GM19324 (cell line): ENCODE measurements around the gene NFIA.

Experiments used
- ATAC-seq: cut with Tn5 transposase; IDR thresholded peaks from one replicate; pipeline ENCODE4 v1.9.1; 2021; ENCODE audit warnings: mild to moderate bottlenecking, moderate library complexity; ENCODE audit not compliant: unreplicated experiment, low FRiP score

Gene NFIA

DNA sequence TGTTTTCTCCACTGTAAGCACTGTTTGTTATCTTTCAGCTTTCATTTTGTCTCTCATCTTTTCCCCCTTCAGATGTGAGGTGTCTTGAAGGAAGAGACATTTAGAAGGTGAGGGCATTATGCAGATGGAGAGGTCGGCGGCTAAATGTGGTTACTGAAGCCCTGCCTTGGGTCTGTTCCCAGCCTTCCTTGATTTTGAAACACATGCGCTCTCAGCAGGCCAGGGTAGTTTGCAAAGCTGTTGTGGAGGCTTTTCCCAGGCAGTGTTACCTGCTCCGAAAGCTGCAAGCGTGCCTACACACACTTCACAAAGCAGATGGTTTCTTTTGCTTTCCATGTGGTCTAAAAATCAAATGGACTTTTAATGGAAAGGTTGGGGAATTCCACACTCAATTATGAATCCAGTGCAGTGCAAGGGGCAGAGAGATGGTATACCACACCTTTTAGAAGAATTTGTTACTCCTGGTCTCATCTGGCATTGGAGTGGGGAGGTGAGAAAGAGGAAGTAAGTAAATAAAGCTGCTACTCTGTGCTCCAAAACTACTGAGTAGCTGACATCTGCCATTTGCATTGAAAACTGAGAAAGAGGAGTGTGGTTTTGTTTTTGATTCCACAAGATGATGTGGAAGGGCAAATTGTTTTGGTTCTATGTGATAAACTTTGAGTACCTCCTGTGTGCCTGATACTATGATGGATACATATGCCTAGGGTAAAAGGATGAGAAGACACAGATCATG lies 91.9 kb downstream of the NFIA start:
- ATAC-seq: no peak

DNA sequence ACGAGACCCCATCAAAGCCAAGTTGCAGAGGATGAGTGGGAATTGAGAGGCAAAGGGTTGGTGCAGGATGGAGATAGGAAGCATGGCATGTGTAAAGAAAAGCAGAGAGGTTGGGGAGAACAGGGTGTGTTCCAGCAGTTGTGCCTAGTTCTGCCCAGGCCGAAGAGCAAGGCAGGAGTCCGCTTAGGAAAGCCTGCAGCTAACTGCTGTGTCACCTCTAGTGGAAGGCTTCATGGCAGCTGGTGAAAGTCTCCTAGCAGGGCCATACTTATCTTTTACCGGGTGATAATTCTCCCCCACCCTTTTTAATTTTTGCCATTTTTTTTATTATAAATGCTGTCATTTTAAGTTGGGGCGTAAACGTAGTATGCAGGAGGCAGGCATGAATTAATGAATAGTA lies 93.6 kb downstream of the NFIA start:
- no peak for ATAC-seq

- ATAC-seq: no peak
Measured at GRCh38 chr1:61181067-61182038, 99.0 kb downstream of the NFIA start.

DNA sequence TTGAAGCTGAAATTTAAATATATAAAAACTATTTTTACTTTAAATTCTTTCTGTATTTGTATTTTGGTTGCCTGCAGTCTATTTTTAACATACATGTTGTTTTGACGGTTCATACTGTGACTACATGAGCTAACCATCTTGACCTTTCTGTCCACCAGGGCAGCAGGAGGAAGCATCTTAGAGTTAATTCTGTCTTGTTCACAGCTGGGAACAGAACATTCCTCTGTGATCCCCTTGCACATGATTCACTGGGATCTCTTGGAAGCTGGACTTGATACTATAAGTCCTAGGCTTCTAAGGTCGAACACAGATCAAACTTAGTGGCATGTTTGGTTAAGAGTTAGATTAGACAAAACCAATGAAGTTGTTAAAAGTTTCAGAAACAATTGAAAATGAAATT lies 99.7 kb downstream of the NFIA start:
- ATAC-seq: no peak

DNA sequence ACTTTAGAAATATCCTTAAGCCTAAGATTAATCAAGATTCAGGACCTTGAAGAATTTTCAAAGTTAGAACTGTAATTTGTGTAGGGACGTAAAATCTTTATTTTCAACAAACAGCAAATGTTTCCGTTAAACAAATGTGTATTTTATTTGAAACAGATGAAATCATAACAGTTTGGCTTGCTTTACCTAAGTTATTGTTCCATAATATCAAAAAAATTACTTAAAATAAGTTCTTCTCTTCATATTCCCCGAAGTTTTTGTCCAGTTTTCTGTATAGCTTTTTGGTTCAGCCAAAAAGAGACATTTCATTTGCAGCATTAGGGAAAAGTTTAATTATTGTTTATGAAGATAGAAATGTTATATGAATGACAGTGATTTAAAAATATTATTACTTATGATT lies 100.1 kb downstream of the NFIA start:
- ATAC-seq: no peak

DNA sequence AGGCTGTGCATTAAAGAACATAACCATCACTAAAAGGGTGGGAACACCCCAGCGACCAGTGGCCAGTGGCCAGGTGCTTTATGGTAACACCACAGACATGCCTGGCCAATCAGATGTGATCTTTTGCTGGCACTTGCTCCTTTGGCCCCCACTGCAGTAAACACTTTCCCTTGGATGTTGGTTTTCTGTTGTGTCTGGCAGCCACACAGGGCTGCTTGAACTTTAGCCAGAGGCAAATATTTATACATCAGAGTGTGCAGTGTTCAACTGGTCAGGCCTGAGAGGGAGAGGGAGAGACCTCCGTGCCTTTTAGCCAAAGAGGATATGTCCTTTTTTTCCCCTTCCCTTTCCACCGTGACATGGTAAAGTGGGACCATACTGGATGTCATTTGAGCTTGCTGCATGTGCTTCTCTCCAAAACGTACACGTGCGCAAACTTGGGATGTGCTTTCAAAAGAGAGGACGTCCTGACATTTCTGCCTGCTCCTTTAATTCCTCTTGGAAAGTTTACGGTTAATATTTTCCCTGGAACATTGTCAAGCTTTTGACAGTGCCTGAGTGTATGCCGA lies 101.2 kb downstream of the NFIA start:
- ATAC-seq: no peak

GRCh38 chr1:61184040-61184713 lies 101.8 kb downstream of the NFIA start:
- no peak for ATAC-seq

DNA sequence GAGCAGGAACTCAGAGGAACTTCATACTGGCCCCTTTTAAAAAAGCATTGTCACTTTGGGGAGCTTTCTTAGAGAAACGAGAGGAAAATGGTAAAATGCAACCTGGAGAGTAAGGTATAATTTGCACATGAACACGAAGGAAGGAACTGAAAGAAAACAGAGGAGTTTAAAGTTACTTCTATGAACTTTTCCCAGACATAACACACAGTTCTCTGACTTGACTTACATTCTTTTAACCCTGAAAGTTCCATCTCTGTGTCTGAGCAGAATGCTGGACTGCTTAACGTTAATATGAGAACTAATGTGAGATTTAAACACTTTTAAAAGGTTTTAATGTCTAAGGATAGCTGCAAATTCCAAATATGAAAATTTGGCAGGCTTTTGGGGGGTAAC lies 102.3 kb downstream of the NFIA start:
- no peak for ATAC-seq

- no peak for ATAC-seq
Measured at GRCh38 chr1:61186753-61187152, 104.4 kb downstream of the NFIA start.

DNA sequence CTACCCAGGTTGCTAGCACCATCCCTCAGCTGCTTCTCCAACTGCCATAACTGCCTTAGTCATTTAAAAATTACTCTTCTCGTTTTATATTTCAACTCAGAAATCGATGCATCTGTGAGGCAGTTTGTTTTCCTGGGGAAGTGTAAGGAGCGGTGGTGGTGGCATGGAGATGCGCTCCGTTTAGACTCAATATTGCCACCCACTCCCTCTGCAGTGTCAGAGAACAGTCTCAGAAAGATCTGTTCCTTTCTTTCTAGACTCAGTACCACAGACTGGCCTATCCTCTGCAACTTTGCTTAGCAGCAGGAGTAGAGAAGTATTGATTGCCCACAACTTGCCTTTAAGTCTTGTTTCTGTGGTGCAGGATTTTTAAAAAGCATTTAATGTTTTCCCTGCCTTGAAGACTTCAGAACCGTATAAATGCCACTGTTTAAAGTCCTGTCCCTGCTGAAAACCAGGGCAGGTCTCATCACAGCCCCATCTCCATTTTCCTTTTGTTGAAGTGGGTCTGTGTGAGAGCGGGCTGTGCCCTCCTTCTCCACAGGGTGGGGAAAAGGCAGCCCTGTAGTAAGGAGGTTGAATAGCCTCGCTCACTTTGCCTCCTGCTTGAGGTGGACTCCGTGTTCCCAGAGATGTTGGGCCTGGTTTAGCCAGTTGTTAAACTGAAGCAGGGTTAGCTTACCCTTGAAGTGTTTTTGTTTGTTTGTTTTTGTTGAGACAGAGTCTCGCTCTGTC lies 105.2 kb downstream of the NFIA start:
- no peak for ATAC-seq

DNA sequence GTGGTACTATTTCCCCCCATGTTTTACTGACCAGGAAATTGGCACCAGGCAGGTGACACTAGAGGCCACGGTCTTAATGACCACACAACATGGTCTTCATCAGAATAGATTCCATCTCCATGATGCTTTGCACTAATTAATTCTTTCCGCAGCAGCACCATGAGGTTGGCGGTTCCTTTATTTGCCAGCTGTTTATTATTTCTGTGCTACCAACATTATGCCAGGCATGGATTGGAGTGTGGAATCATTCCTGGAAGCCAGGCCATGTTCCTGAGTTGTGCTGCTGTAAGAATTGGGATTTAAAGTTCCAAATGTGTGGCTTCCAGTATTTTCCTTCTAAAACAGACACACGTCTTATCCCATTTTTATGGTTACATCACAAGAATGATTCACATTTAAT lies 107.8 kb downstream of the NFIA start:
- no peak for ATAC-seq

GRCh38 chr1:61190618-61191432 lies 108.5 kb downstream of the NFIA start:
- ATAC-seq: no peak

GRCh38 chr1:61191433-61191720 lies 109.0 kb downstream of the NFIA start:
- ATAC-seq: no peak

DNA sequence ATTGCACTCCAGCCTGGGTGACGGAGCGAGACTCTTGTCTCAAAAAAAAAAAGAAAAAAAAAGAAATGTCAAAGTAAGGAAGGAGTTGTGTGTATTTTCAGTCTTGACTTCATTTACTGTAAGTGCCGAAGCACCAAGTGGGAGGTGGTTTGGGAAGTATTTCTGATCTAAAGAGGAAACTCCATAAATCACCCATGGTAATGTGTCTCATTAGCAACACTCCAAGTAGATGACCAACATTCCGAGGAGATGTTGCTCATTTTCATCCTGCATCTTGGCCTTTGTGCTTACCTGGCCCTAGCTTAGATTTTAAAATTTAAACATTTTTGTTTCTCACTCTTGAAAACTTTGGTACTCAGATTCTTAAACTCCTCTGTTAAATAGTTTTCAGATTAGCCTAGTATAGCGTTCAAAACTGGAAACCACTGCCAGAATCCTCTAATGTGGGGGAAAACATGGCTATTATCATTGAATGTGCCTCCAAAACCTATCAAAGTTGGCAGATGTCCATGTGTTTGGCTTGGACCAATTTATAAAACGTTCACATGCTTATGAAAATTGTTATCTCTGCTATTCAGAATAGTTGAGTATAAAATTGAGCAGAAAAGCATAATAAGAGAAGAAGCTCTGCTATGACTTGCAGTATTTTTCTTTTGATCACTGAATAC lies 110.4 kb downstream of the NFIA start:
- ATAC-seq: no peak

GRCh38 chr1:61193808-61194207 lies 111.4 kb downstream of the NFIA start:
- no peak for ATAC-seq

DNA sequence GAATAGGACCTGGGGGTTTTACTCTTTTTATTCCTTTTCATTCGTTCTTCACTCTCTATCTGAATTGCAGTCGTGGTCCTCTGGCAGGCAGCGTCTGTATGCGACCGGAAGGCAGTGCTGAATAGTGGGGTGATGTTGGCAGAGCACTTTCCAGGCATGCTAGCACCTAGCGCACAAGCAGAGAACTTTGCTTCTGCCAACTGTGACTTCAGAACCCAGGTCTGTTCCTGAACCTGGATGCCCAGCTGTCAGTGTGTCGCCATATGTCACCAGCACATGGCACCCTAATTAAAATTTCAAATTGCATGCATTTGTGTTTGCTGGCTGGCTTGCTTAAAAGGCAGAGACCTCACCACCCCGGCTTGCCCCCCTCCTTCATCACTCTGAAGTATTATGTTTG lies 116.2 kb downstream of the NFIA start:
- ATAC-seq: no peak

- no peak for ATAC-seq
Measured at GRCh38 chr1:61201035-61201434, 118.7 kb downstream of the NFIA start.

DNA sequence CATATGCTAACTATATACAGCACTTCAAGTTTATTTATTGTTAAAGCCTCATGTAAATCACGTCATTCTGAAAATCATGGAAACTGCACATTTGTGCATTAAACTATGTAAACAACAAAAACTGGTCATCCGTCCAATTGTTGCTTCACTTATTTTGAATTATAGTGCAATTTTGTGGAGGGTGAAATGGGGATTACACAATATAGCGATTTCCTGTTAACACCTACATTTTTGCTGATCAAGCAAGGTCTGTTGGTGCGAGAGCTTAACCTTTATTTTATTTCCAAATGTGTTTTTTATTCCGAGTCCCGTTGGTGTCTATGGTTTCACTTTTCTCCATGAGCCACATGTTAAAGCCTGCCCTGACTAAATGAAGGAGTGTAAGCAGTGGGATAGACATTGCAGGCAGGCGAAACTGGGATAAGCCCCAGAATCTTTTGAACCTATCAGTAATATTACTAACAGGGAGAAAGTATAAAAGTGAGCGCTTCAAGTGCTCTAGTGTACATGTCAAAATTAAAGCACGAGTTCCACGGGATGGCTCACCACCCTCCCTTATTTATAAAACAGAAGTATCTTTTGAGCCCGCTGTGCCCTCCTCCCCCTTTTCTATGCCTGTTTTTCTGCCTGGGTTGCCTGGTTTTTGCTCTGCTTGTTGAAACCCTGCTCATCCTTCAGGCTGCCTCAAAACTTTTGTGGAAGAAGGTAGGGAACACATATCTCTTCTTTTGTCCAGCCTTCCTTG lies 120.7 kb downstream of the NFIA start:
- no peak for ATAC-seq
